ENCODE results near the gene LRBA.

The LRBA gene

DNA sequence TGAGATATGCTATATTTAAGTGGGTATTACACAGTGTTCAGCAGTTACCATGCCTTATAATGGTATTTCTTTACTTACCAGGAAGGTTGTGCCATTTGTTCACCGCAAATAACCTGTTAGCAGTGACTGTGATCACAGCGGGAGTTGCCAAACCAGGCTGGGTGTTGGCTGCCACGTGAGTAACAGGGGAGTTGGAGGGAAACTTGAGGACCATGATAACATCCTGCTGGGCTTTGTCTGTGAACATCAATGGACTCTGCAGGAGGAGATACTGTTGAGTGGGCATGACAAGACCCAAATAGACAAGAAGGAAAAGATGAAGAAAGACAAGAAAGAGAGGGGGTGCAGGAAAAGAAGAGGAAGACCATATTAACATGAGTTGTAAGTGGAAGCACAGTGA is 694.0 kb downstream of the LRBA start:
- DNase-seq (ENCODE audit: low spot score): no peak

DNA sequence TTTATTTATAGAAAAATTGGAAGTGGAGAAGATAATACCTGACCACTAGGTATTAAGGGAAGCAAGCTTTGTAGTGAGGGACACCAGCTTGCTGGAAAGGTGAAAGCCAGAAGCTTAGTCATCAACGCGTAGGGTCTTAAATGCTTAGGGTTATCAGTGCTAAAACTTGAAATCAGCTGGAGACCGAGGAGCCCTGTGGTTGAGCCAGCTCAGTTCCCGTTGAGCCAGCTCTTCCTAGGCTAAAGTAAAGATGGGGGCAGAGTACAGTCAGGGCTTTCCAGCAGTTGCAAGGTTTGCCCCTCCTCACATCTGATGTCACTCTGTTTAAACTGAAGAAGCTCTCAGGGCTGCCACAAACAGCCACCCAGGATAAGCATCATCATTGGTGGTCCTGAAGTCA is 696.1 kb downstream of the LRBA start:
- no peak for DNase-seq (ENCODE audit: low spot score)

DNA sequence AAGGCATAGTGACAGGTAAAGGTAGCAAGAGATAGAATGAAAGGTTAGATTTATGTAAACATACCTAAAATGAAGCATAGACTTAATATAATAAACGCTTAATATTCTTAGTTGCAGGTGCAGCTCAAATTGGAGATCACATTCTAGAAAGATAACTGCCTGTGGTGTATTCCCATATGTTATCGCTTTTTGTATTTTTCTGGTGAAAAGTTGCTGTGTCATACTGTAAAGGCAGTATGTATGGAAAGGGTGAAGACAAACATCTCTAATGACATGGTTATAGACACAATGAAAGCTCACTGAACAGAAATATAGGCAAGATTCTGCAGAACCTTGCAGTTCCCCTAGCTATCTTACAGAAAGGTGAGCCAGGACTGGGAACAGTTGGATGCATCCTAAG is 696.6 kb downstream of the LRBA start:
- no peak for DNase-seq (ENCODE audit: low spot score)

DNA sequence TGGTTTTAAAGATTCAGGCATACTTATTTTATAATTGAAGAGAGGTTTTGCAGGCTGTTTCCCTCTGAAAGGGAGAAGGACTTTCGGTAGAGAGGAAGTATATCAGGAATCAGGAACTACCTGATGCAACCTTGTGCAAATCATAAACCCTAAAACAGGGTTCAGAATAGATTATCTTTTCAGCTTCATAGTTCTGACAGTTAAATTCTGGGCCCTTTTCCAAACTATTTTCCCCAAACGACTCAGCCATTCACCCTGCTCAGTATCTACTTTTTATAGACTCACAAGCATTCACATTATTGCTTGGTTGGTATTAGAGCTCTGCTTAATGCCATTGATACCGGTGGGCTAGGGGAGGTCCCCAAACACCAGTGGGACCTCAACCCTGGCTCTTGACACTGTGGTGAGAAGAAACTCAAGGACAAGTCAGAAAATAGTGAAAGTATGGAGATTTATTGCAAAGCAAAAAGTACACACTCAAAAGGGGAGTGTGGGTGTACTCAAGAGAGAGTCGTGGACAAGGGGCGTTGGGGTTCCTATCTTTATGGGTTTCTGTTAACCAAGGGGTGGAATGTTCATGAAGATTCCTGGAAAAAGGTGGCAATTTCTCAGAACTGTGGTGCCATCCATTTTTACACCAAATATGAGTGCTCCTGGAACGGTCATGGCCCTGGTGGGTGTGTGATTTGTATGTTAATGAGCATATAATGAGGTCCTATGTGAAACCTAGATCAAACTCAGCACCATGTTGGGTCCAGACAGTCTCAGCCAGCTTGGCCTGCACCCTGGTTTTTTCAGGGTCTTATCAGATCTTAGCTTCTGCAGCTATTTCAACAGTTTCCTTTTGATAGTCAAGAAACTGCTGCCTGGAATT is 698.5 kb downstream of the LRBA start:
- DNase-seq (ENCODE audit: low spot score): peak; percentile 20

DNA sequence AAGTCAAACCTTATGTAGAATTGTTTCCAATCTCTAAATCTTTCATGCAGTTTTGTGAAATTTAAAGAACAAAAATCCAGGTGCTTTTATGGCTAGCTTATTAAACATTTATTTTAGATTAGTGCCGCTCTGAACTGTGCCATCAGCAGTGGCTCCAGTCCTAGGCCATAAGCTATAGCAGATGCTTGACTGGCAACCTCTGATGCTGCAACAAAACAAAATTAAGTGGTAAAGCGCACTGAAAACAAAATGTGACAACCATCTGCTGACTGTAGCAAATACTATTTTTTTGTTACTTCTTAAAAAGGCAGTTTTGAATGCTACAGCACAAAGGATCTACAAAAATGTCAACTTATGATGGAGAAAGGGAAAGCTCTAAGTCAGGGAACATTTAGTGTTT is 699.4 kb downstream of the LRBA start:
- DNase-seq (ENCODE audit: low spot score): no peak

DNA sequence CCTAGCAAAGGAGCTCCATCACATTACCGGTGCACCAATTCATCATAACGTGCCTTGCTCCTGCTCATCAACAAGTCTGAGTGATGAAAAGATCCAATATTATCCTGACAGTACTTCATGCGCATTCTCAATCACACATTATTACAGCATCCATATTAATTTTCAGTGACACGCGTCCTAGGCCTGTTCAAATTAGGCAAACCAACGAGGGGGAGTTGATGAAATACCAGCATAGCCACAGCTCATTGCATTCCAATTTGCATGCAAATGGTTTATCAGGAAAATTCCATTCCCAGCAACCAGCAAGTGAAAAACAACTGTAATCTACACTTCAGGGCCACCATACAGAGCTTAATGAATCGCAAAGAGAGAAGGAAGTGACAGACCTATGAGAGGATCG is 699.9 kb downstream of the LRBA start:
- DNase-seq (ENCODE audit: low spot score): no peak

DNA sequence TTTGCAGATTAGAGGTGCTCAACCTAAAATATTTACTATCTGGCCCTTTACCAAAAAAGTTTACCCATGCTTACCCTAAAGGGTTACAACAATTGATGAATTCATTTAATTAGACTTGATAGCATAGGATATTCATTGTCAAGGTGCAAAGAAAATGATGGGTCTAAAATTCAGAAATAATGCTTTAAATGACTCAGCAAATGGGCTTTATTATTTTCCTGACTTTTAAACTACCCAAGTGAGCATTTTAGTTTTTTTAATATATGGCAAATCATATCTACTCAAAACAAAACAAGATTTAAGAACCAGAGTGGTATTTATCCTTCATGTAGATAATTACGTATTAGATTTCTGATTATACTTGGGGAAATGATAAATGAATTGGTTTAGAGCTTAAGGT is 701.1 kb downstream of the LRBA start:
- no peak for DNase-seq (ENCODE audit: low spot score)

DNA sequence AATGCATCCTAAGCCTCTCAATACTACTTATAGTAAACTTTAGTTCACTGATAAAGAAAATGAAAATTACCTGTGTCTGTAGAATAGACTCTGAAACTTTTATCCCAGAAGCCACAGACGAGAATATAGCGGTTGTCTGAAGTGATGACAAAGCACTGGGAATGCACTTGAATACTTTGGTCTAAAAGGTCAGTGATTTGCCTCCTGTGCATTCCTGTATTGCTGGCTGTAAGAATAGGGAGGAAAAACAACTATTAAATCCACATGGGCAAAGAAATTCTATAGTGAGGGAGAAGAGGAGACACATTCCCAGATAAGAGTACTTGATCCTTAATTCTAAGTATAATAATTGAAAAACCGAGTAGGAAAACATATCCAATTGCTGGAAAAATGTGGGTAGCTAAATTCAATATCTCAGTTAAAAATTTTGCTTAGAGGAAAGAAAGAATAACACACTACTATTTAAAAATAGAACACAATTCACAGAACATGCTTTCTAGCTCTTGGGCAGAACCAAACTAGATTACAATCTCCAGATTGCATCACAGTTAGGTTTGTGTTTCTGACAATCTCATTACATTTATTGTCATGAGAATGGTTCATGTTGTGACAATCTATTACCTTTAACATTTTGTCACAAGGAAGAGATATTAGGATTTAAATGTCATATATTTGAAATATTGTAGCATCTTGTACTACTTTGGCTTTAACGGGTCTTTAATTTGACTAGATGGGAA is 704.8 kb downstream of the LRBA start:
- DNase-seq (ENCODE audit: low spot score): peak; percentile 29

DNA sequence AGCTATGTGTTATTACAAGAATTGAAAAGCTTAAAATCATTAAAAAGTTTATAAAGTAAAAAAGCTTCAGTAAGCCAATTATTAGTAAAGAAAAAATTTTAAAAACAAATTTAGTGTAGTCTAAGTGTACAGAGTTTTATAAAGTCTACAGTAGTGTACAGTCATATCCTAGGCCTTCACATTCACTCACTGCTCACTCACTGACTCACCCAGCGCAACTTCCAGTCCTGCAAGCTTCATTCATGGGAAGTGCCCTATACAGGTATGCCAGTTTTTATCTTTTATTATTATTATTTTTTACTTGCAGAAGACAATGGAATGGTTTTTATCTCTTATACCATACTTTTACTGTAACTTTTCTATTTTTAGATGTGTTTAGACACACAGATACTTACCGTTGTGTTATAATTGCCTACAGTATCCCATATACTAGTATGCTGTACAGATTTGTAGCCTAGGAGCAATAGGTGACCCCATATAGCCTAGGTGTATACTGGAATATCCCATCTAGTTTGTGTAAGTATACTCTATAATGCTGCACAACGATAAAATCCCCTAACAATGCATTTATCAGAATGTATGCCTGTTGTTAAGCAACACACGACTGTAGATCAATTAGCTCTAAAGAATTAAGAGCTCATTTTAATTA is 706.1 kb downstream of the LRBA start:
- DNase-seq (ENCODE audit: low spot score): no peak

DNA sequence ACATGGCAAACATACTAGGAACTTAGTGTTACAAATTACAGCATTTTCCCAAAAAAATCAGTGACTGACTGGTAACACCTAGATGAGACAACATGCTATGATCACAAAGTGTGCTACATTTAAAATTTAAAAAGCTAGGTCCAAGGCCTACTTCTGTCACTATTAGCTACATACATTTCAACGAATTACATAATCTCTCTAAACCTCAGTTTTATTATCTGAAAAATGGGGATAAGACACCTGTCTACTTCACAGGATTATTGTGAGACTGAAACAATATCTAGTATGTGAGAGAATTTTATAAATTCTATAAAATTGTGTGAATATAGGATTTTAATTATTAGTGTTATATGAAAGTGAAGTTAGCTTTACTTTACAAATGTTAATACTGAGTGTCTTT is 708.4 kb downstream of the LRBA start:
- no peak for DNase-seq (ENCODE audit: low spot score)

DNA sequence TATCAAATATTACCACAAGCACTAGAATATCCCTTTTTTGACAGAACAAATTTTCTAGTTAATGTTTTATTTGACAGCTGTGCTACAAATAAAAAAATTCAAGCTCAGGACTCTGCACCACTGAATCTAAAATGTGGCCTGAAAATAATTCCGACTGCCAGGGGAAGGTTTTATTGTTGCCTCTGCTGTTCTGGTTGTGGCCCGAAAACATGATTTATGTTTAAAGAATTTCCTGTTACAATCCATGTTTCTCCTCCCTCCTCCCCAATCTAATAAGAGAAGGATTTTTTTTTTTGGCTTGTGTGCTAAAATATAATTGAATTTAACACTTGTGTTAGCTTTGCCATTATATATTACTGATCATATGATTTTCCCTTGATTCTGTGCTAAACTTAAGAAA is 709.1 kb downstream of the LRBA start:
- DNase-seq (ENCODE audit: low spot score): peak; percentile 58

DNA sequence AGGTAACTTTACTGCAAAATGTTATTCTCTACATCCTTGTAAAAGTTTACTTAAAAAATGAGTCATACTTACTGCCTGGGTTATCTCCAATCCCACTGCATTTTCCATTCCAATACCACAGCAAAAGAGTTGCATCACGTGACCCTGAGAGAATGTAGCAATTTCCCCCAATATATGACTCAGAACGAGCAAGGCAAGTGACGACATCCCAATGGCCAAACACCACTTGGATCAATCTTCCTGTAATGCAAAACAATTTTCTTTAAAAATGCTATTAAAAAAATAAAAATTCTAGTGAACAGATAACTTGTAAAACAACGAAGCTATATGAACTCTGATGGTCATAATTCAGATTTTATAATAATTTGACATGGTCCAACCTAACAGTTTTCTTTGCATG is 712.5 kb downstream of the LRBA start:
- DNase-seq (ENCODE audit: low spot score): peak; percentile 70

DNA sequence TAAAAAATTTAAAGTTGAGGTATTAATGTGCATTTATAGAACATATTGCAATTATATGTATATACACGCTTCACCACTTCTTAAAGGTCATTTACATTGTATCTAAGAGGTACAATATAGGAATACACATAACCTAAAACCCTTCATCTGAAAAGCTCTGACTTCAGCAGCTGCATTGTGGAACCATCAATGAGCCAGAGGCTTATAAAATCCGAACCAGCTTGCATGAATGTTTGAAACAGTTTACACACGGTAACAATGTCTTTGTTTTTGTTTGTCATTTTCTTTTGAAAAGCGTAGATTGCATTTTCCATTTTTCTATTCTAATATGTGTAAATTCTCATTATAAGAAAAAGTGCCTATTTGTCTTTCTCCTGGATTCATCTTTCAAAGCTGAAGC is 715.3 kb downstream of the LRBA start:
- no peak for DNase-seq (ENCODE audit: low spot score)

DNA sequence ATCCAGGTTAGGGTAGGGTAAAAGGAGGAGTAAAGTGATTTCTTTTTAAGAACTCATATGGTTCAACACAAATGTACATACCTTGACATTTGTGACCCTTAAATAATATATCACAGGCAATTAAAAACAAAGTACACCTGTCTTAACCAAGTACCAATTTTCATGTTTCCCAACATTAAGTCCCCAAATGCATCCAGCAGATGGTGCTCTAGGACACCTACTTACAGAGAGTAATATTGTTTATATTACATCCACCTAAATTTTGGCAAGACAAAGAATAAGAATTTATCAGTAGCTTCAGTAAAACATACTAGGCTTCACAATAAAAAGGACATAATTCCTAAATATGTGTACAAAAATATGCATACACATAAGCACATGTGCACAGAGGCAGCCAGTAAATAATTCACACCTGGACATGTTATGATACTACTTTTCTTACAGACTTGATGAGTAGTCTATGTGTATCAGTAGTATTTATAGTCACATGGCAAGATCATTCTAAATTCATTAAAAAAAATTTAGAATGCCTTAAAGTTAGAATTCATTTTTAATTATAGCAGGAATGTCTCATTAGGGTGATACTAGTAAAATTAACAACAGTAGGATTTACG is 717.1 kb downstream of the LRBA start:
- DNase-seq (ENCODE audit: low spot score): peak; percentile 39

DNA sequence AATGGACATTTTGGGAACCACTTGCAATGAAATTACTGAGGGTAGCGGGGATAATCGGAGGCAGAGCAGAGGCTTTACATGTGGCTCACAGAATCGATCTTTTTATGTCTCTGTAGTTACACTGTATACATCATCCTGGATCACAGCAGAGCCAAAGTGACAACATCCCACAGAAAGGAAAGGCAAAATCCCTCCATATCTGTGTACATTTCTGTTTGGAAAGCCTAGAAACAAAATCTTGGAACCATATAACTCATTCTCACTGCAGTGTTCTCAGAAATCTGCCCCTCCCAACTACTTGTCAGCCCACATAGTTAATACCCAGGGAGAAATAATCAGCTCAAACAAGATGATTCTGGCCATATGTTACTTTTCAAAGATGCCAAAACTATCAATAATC is 725.2 kb downstream of the LRBA start:
- no peak for DNase-seq (ENCODE audit: low spot score)

DNA sequence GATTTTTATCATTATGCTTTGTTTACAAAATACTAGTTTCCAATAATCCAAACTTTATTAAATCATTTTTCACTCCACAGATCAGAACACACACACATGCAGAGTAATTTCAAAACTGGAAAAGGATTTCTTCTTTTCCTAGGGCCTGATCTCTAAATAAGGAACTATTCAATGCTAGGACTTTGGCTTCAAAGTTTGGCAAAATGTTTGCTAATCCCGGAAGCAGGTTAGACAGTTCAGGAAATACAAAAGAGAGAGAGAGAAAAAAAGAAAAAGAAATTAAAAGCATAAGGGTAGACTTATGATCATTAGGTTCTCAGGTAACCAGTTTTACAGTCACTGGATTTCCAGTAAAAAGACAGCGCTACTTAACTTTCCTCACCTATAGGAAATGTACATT is 725.9 kb downstream of the LRBA start:
- no peak for DNase-seq (ENCODE audit: low spot score)

DNA sequence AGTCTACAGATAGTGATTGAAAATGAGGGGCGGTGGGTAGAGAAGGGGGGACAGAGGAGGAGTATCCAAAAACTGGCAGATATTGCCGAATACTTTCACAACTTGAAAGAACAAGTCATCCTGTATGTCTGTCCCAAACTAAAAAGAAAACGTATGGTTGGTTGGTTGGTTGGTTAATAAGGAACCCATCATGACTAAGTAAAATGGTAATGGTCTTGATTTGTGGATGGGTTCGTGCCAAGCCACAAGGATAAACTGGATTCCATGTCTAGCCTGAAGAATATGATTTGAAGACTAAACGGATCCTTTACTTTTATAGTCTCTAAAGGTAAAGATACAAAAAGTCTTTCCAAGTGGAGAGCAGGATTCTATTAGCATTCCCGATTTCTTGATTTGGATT is 728.4 kb downstream of the LRBA start:
- no peak for DNase-seq (ENCODE audit: low spot score)

DNA sequence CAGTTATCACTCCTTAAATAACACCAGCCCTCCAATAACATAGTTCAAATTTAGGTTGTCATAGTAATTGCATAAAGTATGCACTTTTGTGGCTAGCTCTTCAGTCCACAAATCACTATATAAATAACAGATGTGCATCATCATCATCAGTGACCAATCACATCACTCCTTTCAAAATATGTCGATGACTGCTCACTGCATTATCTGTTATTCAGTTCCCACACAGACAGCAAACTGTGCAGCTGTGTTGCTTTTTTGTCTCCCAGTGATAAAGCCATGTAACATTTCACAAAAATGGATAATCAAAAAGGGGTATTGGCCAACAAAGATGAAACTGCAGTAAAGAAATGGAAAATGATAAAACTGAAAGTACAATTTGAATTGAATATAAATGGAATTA is 731.4 kb downstream of the LRBA start:
- DNase-seq (ENCODE audit: low spot score): peak; percentile 85

DNA sequence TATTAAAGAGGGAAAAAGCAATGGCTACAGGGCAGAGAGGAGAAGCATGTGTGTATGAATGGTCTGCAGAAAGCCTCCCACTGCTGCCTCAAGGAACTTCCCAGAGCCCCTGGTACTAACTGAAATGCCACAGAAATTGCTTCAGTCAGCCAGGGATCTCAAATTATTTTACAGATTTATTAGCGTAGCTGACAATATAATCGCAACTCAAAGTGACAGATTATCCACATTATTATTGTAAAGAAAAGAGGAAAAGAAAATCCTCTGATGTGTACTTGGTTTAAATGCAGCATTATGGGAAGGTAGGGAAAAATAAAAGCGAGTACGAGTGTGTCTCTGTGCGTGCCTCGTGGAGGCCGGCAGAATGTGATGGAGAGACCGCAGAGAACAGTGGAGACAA is 734.1 kb downstream of the LRBA start:
- DNase-seq (ENCODE audit: low spot score): no peak

DNA sequence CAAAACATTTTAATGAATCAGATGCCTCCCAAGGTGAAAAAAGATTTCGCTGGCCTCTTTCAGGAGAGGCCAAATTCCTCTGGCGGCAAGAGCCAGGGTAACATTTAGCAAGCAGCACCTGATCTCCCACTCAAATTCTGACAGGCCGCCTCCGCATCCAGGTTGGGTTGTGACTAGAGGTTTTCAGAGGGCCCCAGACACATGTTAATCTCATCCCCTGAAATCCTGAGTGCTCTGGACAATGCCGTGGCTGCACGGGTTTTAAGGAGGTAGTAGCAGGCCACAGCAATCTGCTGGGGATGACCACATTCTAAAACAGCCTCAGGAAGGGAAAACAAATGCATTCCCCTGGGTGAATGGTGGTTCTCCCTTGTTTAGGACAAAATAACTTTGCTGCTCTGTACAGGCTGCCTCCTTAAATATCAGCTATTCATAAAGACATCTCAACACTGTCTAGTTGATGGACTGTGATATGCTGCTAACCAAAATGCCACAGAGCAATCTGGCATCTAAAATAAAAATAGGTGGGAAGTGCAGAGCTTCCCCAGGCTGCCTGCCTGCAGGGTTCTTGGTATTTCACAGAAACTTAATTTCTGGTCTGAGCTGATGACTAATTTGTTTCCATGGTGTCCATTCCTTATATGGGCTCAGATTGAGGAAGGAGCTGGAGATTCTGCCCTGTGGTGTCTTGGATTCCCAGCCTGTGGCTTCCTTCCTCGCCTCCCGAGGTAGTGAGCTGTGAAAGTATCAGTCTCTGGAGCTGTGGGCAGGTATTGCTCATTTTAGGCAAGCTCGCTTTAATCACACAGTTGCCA is 734.8 kb downstream of the LRBA start:
- peak; percentile 80 for DNase-seq (ENCODE audit: low spot score)

DNA sequence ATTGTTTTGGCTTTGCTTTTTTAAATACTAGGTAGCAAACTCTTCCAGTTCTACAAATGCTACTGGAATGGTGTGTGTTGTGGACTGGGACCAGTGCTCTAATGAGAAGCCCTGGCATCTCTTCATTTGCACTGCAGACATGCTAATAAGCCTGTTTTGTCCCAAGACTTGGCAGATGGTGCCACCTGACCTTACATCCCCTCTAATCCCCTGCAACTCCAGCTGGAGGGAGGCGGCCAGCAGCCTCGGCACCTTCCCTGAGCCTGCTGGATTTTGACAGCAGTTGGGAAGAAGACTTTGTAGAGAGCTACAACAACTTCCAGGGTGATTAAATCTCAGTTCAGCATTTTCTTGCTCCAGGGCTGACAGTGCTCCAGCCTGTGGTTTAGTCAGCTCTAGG is 736.9 kb downstream of the LRBA start:
- no peak for DNase-seq (ENCODE audit: low spot score)

DNA sequence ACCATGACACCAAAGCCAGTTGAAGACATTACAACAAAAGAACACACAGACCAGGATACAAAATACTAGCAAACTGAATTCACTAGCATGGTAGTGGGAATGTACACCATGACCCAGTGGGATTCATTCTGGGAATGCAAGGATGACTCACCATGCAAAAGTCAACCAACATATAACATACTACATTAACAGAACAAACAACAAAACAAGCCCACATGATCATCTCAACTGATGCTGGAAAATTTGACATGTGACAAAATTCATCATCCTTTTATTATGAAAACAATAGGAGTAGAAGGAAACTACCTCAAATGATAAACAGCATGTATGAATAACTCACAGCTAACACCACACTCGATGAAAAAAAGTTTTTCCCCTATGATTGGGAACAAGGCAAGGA is 746.6 kb downstream of the LRBA start:
- DNase-seq (ENCODE audit: low spot score): no peak
